Left lung (tissue), 10 donors: ENCODE measurements around the gene MAMLD1. TPM values are rescaled to one million over a fixed set of nuclear protein-coding genes. Genes with fewer than 3 reads are reported as not detected.
A peak's percentile ranks its signal among the peaks of the same experiment; 100 is the strongest.

Source experiments
- ATAC-seq: fragments of 200-7000 bp; cut with Tn5 transposase; one replicate; pipeline ENCODE4 v1.9.1; 2020; ENCODE audit warnings: moderate library complexity
- DNase-seq, 4 donors: peaks; one replicate each; pipeline ENCODE4 v3.0.0-alpha.2; 2013 to 2020
- H3K27ac ChIP-seq, 2 donors: fragments of 200-600 bp; sonication (generic) in 1 of 2; one replicate each; pipeline versions ENCODE4 v1.5.0 to v1.8.0; 2020 to 2021
- H3K27me3 ChIP-seq, 2 donors: fragments of 200-600 bp; sonication (generic) in 1 of 2; one replicate each; pipeline versions ENCODE4 v1.5.0 to v1.8.0; 2020 to 2021
- H3K36me3 ChIP-seq, 2 donors: fragments of 200-600 bp; sonication (generic) in 1 of 2; one replicate each; pipeline versions ENCODE4 v1.5.0 to v1.8.0; 2020 to 2021
- H3K4me1 ChIP-seq, 2 donors: fragments of 200-600 bp; one replicate each; pipeline ENCODE4 v1.8.0; 2021
- H3K4me3 ChIP-seq, 2 donors: fragments of 200-600 bp; sonication (generic) in 1 of 2; one replicate each; pipeline versions ENCODE4 v1.5.0 to v1.8.0; 2020 to 2021; ENCODE audit warnings: mild to moderate bottlenecking in 1 of 2
- H3K9me3 ChIP-seq, 2 donors: fragments of 200-600 bp; sonication (generic) in 1 of 2; one replicate each; pipeline versions ENCODE4 v1.5.0 to v1.8.0; 2020 to 2021
- intact Hi-C, 2 donors: fragments of 100-400 bp; cut with DNase I; formaldehyde crosslinking; loops; one replicate each; pipeline versions ENCODE4 v1.11.2 to v1.14.2; 2022
- polyA plus RNA-seq, 6 donors: library from polyadenylated mRNA; unstranded; fragments of 120-200 nt; gene quantifications; one replicate each; pipeline ENCODE4 v1.2.1, GENCODE V29; 2013; ENCODE audit not compliant: insufficient read length in 6 of 6
- total RNA-seq, 2 donors: library from RNA; stranded (reverse); fragmentation: NEBNext Ultra II Directional; extraction: Animal tissue kit (Norgen Biotek cat#: 25700); gene quantifications; one replicate each; pipeline ENCODE4 v1.2.1, GENCODE V29; 2021
- TF ChIP-seq, protein P1 (sequence below), 2 donors: fragments of 200-600 bp; sonication (generic) in 1 of 2; IDR thresholded peaks; one replicate each; pipeline versions ENCODE4 v1.5.0 to v1.8.0; 2021; ENCODE audit warnings: antibody characterized with exemption in 2 of 2
- donor health status: DM: no; HTN: yes; CAD: no.
- donor health status: DM: no; HTN: no; CAD: no.

Gene MAMLD1
- total and polyA plus RNA-seq, 8 donors: 3.6 to 18.4 (median 14.6) TPM

DNA sequence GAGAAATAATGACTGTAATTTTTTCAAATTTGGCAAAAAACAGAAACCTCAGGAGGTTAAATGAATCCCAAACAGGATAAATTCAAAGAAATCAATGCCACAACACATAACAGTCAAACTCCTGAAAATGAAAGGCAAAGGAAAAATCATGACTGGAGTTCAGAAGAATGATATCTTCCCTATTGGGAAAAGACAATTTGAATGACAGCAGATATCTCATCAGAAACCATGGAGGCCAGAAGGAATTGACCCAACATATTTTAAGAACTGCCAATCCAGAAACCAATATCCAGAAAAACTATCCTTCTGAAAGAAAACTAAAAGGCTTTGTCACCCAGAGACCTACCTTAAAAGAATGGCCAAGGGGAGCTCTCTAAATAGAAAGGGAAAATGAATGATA is 40.1 kb upstream of the MAMLD1 start:
- no peak for DNase-seq
- intact Hi-C loops: no loop called here
- no peaks in the 10 kb centered on the region for H3K9me3 ChIP-seq
- H3K27me3 ChIP-seq: no peaks in the 10 kb centered on the region
- no peak for ATAC-seq
- no peaks in the 10 kb centered on the region for H3K4me1 ChIP-seq
- H3K4me3 ChIP-seq: no peak overlapping the region
- TF ChIP-seq, protein P1, sequence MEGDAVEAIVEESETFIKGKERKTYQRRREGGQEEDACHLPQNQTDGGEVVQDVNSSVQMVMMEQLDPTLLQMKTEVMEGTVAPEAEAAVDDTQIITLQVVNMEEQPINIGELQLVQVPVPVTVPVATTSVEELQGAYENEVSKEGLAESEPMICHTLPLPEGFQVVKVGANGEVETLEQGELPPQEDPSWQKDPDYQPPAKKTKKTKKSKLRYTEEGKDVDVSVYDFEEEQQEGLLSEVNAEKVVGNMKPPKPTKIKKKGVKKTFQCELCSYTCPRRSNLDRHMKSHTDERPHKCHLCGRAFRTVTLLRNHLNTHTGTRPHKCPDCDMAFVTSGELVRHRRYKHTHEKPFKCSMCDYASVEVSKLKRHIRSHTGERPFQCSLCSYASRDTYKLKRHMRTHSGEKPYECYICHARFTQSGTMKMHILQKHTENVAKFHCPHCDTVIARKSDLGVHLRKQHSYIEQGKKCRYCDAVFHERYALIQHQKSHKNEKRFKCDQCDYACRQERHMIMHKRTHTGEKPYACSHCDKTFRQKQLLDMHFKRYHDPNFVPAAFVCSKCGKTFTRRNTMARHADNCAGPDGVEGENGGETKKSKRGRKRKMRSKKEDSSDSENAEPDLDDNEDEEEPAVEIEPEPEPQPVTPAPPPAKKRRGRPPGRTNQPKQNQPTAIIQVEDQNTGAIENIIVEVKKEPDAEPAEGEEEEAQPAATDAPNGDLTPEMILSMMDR (IDR thresholded peaks at IDR 0.05): no peak
- no peak overlapping the region for H3K27ac ChIP-seq
- no peaks in the 10 kb centered on the region for H3K36me3 ChIP-seq

DNA sequence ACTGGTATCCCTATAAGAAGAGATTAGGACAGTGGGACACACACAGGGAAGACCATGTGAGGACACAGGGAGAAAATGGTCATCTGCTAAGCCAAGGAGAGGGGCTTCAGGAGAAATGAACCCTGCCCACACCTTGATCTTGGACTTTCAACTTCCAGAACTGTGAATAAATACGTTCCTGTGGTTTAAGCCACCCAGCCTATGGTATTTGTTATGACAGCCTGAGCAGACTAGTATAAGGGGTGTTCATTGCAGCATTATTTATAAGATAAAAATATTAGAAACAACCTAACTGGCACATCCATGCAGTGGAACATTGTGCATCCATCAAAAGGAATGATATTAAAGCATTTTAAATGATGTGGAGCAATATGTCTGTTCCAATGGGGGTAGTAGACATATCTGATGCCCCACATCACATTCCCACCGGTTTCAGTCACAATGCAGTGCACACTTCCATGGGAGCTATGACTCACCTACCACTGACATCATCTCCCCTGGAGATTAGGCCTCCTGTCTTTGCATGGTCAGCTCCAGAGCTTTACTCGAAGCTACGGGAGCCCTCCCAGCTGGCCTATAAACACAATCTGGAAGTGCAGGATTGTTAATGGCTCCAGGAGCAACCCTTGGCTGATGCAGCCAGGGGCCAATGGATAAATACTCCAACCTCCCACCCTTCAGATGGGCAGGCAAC is 38.9 kb upstream of the MAMLD1 start:
- DNase-seq: no peak
- no peaks in the 10 kb centered on the region for H3K4me1 ChIP-seq
- peak; percentile 30 for ATAC-seq
- TF ChIP-seq, protein P1 (IDR thresholded peaks at IDR 0.05): no peak
- no peaks in the 10 kb centered on the region for H3K36me3 ChIP-seq
- H3K27ac ChIP-seq: no peak overlapping the region
- intact Hi-C loops: no loop called here
- no peak overlapping the region for H3K4me3 ChIP-seq
- no peaks in the 10 kb centered on the region for H3K27me3 ChIP-seq
- H3K9me3 ChIP-seq: no peaks in the 10 kb centered on the region

DNA sequence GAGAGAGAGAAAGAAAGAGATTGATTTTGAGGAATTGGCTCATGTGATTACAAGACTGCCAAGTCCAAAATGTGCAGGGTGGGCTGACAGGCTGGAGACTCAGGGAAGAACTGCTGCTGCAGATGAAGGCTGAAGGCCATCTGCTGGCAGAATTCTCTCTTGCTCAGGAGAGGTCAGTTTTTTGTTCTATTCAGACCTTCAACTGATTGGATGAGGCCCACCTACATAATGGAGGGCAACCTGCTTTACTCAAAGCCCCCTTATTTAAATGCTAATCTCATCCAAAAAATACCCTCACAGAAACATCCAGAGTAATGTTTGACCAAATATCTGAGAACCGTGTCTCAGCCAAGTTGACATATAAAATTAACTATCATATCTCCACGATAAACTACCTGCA is 38.2 kb upstream of the MAMLD1 start:
- H3K36me3 ChIP-seq: no peaks in the 10 kb centered on the region
- TF ChIP-seq, protein P1 (IDR thresholded peaks at IDR 0.05): no peak
- intact Hi-C loops: no loop called here
- H3K4me1 ChIP-seq: no peaks in the 10 kb centered on the region
- H3K27ac ChIP-seq: no peak overlapping the region
- H3K4me3 ChIP-seq: no peak overlapping the region
- peak in 1 of 4 donors; percentile 3 for DNase-seq
- no peaks in the 10 kb centered on the region for H3K27me3 ChIP-seq
- ATAC-seq: no peak
- H3K9me3 ChIP-seq: no peaks in the 10 kb centered on the region

DNA sequence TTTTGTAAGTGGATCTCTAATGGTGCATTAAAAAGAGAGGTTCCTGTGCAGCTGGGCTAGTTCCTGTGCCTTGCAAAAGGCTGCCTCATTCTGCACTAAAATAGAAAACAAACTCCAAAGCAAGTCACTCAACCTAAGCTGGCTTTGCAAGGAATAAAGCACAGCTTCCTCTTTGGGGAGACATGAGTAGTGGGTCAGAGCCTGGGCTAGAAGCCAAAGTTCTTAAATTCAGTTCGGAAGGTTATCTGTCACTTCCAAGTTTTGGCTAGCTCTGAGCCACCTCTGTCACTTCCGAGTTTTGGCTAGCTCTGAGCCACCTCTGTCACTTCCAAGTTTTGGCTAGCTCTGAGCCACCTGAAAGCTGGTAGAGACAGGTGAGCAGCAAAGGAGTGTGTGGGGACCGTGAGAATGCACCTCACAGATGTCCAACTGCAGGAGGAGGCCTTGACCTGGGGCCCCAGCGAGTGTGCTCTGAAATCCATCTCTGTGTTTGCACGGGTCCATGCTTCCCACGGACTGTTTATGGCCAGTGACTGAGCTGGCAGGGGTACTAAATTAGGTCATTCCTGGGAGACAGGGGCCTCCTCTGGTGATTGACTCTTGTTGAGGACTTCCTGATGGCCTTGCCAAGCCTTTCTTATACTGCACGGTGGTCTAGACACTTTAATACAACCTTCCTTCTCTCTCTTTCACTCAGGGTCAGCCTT is 36.4 kb upstream of the MAMLD1 start:
- Histone ChIP-seq H3K4me1 (no peaks in the 10 kb centered on the region), H3K4me3 (no peak overlapping the region), H3K27me3 (no peaks in the 10 kb centered on the region), H3K36me3 (no peaks in the 10 kb centered on the region), H3K9me3 (no peaks in the 10 kb centered on the region), H3K27ac (no peak overlapping the region)
- ATAC-seq: no peak
- peak in 1 of 4 donors; percentile 6 for DNase-seq
- intact Hi-C loops: no loop called here
- TF ChIP-seq, protein P1 (IDR thresholded peaks at IDR 0.05): no peak

DNA sequence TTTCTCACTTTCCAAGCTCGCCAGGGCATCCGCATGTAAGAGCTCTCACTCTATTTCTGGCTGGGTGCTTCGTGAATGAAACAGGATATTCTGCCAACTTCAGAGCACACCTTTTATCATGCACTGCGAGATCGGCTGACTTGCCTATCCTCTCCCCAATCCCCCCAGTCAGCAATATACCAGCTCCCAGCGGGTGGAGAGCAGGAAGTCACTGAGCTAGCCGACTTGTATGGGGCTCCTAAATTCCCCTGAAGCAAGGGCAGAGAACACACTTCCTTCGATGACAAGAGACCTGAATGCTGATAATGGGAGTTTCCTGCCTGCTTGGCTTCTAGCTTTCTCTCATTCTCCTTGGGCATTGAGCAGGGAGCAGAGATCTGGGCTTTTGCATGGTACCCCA is 33.8 kb upstream of the MAMLD1 start:
- H3K27ac ChIP-seq: no peak overlapping the region
- H3K27me3 ChIP-seq: no peaks in the 10 kb centered on the region
- ATAC-seq: no peak
- TF ChIP-seq, protein P1 (IDR thresholded peaks at IDR 0.05): no peak
- intact Hi-C loops: no loop called here
- no peak for DNase-seq
- no peaks in the 10 kb centered on the region for H3K9me3 ChIP-seq
- no peak overlapping the region for H3K4me3 ChIP-seq
- no peaks in the 10 kb centered on the region for H3K4me1 ChIP-seq
- H3K36me3 ChIP-seq: no peaks in the 10 kb centered on the region
